Prostate gland (tissue), 2 donors: ENCODE data around the gene MUC13.

ENCODE experiments used
- POLR2A ChIP-seq: fragments of 450-650 bp; IDR thresholded peaks from one replicate; pipeline ENCODE4 v1.6.1; 2016; ENCODE audit warnings: antibody characterized with exemption, mild to moderate bottlenecking
- TF ChIP-seq, protein P1 (sequence below), 4 experiments: fragments of 200-600 bp in 2 of 4; fragments of 450-650 bp in 2 of 4; sonication (generic) in 2 of 4; IDR thresholded peaks; 1 replicate in 3 of 4; 2 replicates in 1 of 4; pipeline ENCODE4 v1.5.1; 2016 to 2019; ENCODE audit warnings: antibody characterized with exemption in 4 of 4, mild to moderate bottlenecking in 2 of 4, moderate library complexity in 2 of 4

DNA sequence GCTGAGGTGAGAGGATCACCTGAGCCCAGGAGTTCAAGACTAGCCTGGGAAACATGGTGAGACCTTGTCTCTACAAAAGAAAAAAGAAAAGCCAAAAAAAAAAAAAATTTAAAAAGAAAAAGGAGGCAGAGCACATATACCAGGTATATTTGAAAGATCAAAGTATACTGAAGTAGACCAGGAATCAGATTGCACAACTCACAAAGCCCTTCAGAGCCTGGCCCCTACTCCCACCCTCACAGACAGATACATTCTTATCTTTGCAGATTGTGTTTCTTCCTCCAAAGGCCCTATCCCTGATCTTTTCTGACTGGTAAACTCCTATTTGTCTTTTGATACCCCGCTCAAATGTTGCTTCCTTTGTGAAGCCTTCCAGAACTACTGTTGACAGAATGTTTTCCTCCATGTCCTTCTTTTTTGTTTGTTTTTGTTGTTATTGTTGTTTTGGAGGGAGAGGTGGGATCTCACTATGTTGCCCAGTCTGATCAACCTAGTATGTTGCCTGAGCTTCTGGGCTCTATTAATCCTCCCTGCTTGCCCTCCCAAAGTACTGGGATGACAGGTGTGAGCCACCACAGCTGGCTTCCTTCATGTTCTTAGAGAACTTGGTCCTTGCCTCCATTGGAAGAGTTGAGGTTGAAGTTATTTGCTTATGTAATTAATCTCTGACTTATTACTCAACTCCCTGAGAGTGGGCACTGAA is 37.6 kb downstream of the MUC13 start:
- TF ChIP-seq, protein P1, sequence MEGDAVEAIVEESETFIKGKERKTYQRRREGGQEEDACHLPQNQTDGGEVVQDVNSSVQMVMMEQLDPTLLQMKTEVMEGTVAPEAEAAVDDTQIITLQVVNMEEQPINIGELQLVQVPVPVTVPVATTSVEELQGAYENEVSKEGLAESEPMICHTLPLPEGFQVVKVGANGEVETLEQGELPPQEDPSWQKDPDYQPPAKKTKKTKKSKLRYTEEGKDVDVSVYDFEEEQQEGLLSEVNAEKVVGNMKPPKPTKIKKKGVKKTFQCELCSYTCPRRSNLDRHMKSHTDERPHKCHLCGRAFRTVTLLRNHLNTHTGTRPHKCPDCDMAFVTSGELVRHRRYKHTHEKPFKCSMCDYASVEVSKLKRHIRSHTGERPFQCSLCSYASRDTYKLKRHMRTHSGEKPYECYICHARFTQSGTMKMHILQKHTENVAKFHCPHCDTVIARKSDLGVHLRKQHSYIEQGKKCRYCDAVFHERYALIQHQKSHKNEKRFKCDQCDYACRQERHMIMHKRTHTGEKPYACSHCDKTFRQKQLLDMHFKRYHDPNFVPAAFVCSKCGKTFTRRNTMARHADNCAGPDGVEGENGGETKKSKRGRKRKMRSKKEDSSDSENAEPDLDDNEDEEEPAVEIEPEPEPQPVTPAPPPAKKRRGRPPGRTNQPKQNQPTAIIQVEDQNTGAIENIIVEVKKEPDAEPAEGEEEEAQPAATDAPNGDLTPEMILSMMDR (IDR thresholded peaks at IDR 0.05): no peak
- no peak for TF ChIP-seq POLR2A
